ENCODE data around the gene STK32B. TPM values are rescaled to one million over a fixed set of nuclear protein-coding genes. Genes with fewer than 3 reads are reported as not detected.

STK32B gene
- total RNA-seq, 1 experiment from 2014 or later = 1.1 TPM

DNA sequence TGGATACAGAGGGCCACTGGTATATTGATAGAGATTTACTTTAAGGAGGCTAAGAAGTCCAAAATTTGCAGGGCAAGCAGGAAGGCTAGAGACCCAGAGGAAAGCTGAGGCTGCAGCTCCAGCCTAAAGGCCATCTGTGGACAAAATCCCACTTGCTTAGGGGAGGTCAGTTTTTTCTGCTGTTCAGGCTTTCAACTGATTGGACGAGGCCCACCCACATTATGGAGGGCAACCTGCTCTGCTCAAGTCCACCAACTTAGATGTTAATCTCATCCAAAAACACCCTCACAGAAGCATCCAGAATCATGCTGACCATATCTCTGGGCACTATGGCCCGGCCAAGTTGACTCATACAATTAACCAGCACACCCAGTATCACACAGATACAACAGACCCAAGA is 480.8 kb downstream of the STK32B start:
- Histone ChIP-seq H4K20me1 (ENCODE audit: low read length) (no peaks in the 10 kb centered on the region), H3K4me3 (ENCODE audit: low read length) (no peak overlapping the region), H3K4me2 (ENCODE audit: low read length) (no peak overlapping the region), H3K27me3 (ENCODE audit: low read length) (no peaks in the 10 kb centered on the region), H3K9me3 (ENCODE audit: low read length) (no peaks in the 10 kb centered on the region), H3K9me2 (replicated peaks; ENCODE audit: low read length) (no peaks in the 10 kb centered on the region), H3K79me2 (ENCODE audit: low read length) (no peaks in the 10 kb centered on the region), H2AFZ (ENCODE audit: low read length) (no peak overlapping the region), H3K9ac (ENCODE audit: low read length) (no peak overlapping the region), H3K4me1 (ENCODE audit: insufficient read depth, low read length) (no peaks in the 10 kb centered on the region), H3K27ac (ENCODE audit: low read length) (no peak overlapping the region), H3K36me3 (ENCODE audit: low read depth, low read length) (no peaks in the 10 kb centered on the region), H3F3A (ENCODE audit: low read length, unreplicated experiment) (no peaks in the 10 kb centered on the region)
- TF ChIP-seq EZH2phosphoT487 (IDR thresholded peaks at IDR 0.05; ENCODE audit: borderline replicate concordance, low read length) = no peak
- no peak for TF ChIP-seq EZH2 (IDR thresholded peaks at IDR 0.05; ENCODE audit: low read length, unreplicated experiment)
- TF ChIP-seq, protein P1, sequence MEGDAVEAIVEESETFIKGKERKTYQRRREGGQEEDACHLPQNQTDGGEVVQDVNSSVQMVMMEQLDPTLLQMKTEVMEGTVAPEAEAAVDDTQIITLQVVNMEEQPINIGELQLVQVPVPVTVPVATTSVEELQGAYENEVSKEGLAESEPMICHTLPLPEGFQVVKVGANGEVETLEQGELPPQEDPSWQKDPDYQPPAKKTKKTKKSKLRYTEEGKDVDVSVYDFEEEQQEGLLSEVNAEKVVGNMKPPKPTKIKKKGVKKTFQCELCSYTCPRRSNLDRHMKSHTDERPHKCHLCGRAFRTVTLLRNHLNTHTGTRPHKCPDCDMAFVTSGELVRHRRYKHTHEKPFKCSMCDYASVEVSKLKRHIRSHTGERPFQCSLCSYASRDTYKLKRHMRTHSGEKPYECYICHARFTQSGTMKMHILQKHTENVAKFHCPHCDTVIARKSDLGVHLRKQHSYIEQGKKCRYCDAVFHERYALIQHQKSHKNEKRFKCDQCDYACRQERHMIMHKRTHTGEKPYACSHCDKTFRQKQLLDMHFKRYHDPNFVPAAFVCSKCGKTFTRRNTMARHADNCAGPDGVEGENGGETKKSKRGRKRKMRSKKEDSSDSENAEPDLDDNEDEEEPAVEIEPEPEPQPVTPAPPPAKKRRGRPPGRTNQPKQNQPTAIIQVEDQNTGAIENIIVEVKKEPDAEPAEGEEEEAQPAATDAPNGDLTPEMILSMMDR (conservative IDR thresholded peaks at IDR 0.05; ENCODE audit: low read depth, low read length) = no peak
- intact Hi-C loops (cut with micrococcal nuclease) = no loop called here
- no peak for DNase-seq
- ChIA-PET CTCF (no interaction called here), POLR2A (ENCODE audit: unreplicated experiment) (no interaction called here)
- no peak for ATAC-seq
- no TSS peak for BruUV-seq (replicated peaks)

DNA sequence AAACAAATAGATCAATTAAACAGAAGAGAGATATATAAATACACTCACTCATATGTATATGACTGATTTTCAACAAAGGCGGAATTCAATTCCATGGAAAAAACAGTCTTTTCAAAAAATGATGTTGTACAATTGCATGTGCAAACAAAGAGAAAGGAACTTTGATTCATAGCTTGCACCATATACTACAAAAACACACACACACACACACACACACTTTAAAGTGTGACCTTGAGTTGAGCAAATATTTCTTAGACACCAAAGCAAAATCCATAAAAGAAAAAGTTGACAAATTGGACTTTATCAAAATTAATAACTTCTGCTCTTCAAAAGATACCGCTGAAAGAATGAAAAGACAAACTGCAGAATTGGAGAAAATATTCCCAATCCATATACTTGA is 488.3 kb downstream of the STK32B start:
- CTCF ChIA-PET = no interaction called here
- TF ChIP-seq EZH2phosphoT487 (IDR thresholded peaks at IDR 0.05; ENCODE audit: borderline replicate concordance, low read length) (no peak), EZH2 (IDR thresholded peaks at IDR 0.05; ENCODE audit: low read length, unreplicated experiment) (no peak)
- TF ChIP-seq, protein P1 (conservative IDR thresholded peaks at IDR 0.05; ENCODE audit: low read depth, low read length) = no peak
- BruUV-seq (replicated peaks) = no TSS peak
- Histone ChIP-seq H3K4me3 (ENCODE audit: low read length) (no peak overlapping the region), H3K27ac (ENCODE audit: low read length) (no peak overlapping the region), H3K4me1 (ENCODE audit: insufficient read depth, low read length) (no peaks in the 10 kb centered on the region), H4K20me1 (ENCODE audit: low read length) (no peaks in the 10 kb centered on the region), H3K4me2 (ENCODE audit: low read length) (no peak overlapping the region), H3F3A (ENCODE audit: low read length, unreplicated experiment) (no peaks in the 10 kb centered on the region), H3K9ac (ENCODE audit: low read length) (no peak overlapping the region), H3K36me3 (ENCODE audit: low read depth, low read length) (no peaks in the 10 kb centered on the region), H3K9me3 (ENCODE audit: low read length) (no peaks in the 10 kb centered on the region), H3K27me3 (ENCODE audit: low read length) (no peaks in the 10 kb centered on the region), H3K9me2 (replicated peaks; ENCODE audit: low read length) (no peaks in the 10 kb centered on the region), H3K79me2 (ENCODE audit: low read length) (no peaks in the 10 kb centered on the region), H2AFZ (ENCODE audit: low read length) (no peak overlapping the region)
- DNase-seq = no peak
- intact Hi-C loops (cut with micrococcal nuclease) = no loop called here
- POLR2A ChIA-PET (ENCODE audit: unreplicated experiment) = no interaction called here
- no peak for ATAC-seq

DNA sequence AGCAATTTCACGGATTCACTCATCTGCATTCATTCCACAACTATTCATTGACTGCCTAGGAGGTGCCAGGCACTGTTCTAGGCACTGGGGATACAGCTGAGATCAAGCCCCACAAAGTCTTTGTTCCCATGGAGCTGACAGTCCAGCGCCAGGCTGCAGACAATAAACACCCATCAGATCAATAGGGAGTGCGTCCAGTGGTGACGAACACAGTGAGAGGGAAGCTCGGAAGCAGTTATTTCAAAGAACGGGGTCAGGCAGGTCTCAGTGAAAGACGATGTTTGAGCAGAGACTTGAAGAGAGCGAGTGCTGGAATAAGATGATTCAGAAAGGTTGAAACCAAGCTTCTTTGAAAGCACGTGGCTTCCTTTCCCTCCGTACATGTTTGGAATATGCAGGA is 489.9 kb downstream of the STK32B start:
- H2AFZ ChIP-seq (ENCODE audit: low read length) = no peak overlapping the region
- H3K9me3 ChIP-seq (ENCODE audit: low read length) = no peaks in the 10 kb centered on the region
- no peaks in the 10 kb centered on the region for H3K27me3 ChIP-seq (ENCODE audit: low read length)
- DNase-seq = no peak
- TF ChIP-seq, protein P1 (conservative IDR thresholded peaks at IDR 0.05; ENCODE audit: low read depth, low read length) = no peak
- TF ChIP-seq EZH2 (IDR thresholded peaks at IDR 0.05; ENCODE audit: low read length, unreplicated experiment) (no peak), EZH2phosphoT487 (IDR thresholded peaks at IDR 0.05; ENCODE audit: borderline replicate concordance, low read length) (no peak)
- no peak overlapping the region for H3K4me3 ChIP-seq (ENCODE audit: low read length)
- BruUV-seq (replicated peaks) = no TSS peak
- no peaks in the 10 kb centered on the region for H3K79me2 ChIP-seq (ENCODE audit: low read length)
- ATAC-seq = no peak
- H3K9ac ChIP-seq (ENCODE audit: low read length) = no peak overlapping the region
- ChIA-PET CTCF (no interaction called here), POLR2A (ENCODE audit: unreplicated experiment) (no interaction called here)
- H3K4me2 ChIP-seq (ENCODE audit: low read length) = no peak overlapping the region
- H3F3A ChIP-seq (ENCODE audit: low read length, unreplicated experiment) = no peaks in the 10 kb centered on the region
- intact Hi-C loops (cut with micrococcal nuclease) = no loop called here
- no peaks in the 10 kb centered on the region for H4K20me1 ChIP-seq (ENCODE audit: low read length)
- H3K27ac ChIP-seq (ENCODE audit: low read length) = no peak overlapping the region
- no peaks in the 10 kb centered on the region for H3K36me3 ChIP-seq (ENCODE audit: low read depth, low read length)
- no peaks in the 10 kb centered on the region for H3K9me2 ChIP-seq (replicated peaks; ENCODE audit: low read length)
- no peaks in the 10 kb centered on the region for H3K4me1 ChIP-seq (ENCODE audit: insufficient read depth, low read length)
